PFSK-1 (cell line): Measurements from ENCODE around the gene CAMTA1.

ENCODE experiments used
- FOXP2 ChIP-seq: optimal IDR thresholded peaks from 2 replicates; pipeline ENCODE3; 2011; ENCODE audit warnings: borderline replicate concordance, control low read depth, inconsistent platforms; ENCODE audit not compliant: insufficient read depth; ENCODE audit errors: extremely low read length, extremely low read depth
- POLR2AphosphoS5 ChIP-seq: IDR thresholded peaks from 2 replicates; pipeline ENCODE4 v1.6.1; 2012; ENCODE audit warnings: low read depth, mild to moderate bottlenecking, control low read depth, low read length, moderate library complexity

DNA sequence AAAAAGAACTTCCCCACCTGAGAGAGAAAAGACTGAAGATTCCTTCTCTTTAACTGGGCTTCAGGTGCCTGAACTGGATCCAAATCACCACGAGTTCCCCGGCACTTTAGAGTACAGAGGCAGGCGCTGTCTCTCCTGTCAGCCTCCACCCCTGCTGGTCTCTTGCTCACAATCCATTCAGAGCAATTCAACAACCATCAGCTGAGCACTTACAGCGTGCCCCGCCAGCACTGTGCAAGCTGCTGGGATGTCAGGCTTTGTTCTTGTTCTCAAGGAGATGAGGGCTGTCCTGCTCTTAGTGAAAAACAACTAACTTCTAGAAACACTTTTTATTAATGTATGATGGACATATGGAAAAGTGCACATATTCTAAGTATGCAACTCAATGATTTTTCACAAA is 917.1 kb downstream of the CAMTA1 start:
- TF ChIP-seq POLR2AphosphoS5, result no peak
- TF ChIP-seq FOXP2, result no peak
